ENCODE results near the gene ZNF479. TPM values are rescaled to one million over a fixed set of nuclear protein-coding genes. Genes with fewer than 3 reads are reported as not detected.

Gene ZNF479
- not detected in 2 replicates for total RNA-seq

GRCh38 chr7:57132336-57132735 is at the start of gene ZNF479:
TSS of gene ZNF479 (minus strand) at chr7:57132436. CDS start at chr7:57132324, 112 bp downstream.

Measured in airway epithelial cell (primary cell).